Tibial artery (tissue), 4 donors: ENCODE data around the gene ZMAT1.

Experiments
- DNase-seq, 2 donors: peaks; one replicate each; pipeline ENCODE4 v3.0.0-alpha.2; 2019
- H3K27ac ChIP-seq, 2 donors: fragments of 200-600 bp; sonication (generic) in 1 of 2; 1 replicate in 1 of 2; 2 replicates in 1 of 2; pipeline ENCODE4 v1.5.1; 2018 to 2019; ENCODE audit warnings: mild to moderate bottlenecking in 1 of 2
- H3K27me3 ChIP-seq, 2 donors: fragments of 200-600 bp; sonication (generic) in 1 of 2; one replicate each; pipeline versions ENCODE4 v1.5.1 to v1.6.0; 2016 to 2019
- H3K36me3 ChIP-seq, 3 donors: fragments of 200-600 bp; sonication (generic) in 2 of 3; one replicate each; pipeline ENCODE4 v1.5.1; 2016 to 2019; ENCODE audit warnings: mild to moderate bottlenecking in 2 of 3
- H3K4me1 ChIP-seq, 4 donors: fragments of 200-600 bp; sonication (generic) in 2 of 4; 1 replicate in 3 of 4; 2 replicates in 1 of 4; pipeline ENCODE4 v1.5.1; 2016 to 2019
- H3K4me3 ChIP-seq, 2 donors: fragments of 200-600 bp; sonication (generic) in 1 of 2; 1 replicate in 1 of 2; 2 replicates in 1 of 2; pipeline ENCODE4 v1.5.1; 2018 to 2019; ENCODE audit warnings: mild to moderate bottlenecking in 2 of 2
- H3K9me3 ChIP-seq, 3 donors: fragments of 200-600 bp; sonication (generic) in 1 of 3; one replicate each; pipeline ENCODE4 v1.5.1; 2016 to 2019
- CTCF ChIP-seq, 2 experiments: fragments of 200-600 bp in 1 of 2; fragments of 450-650 bp in 1 of 2; IDR thresholded peaks; one replicate each; pipeline ENCODE4 v1.5.1; 2017 to 2019; ENCODE audit warnings: antibody characterized with exemption in 2 of 2, mild to moderate bottlenecking in 1 of 2, moderate library complexity in 1 of 2
- intact Hi-C: fragments of 100-400 bp; cut with DNase I; formaldehyde crosslinking; loops from one replicate; pipeline ENCODE4 v1.15.0; 2023; ENCODE audit warnings: low total_unique reads

Gene ZMAT1

GRCh38 chrX:101906136-101906796, 25.6 kb downstream of the ZMAT1 start:
- Histone ChIP-seq H3K36me3 (no peaks in the 10 kb centered on the region), H3K9me3 (peaks cover 0 to 30% (median 23%) of the 10 kb centered on the region in 3 donors), H3K4me3 (no peak overlapping the region), H3K4me1 (no peaks in the 10 kb centered on the region), H3K27me3 (no peaks in the 10 kb centered on the region), H3K27ac (no peak overlapping the region)
- intact Hi-C loops, result no loop called here
- no peak for DNase-seq
- TF ChIP-seq CTCF (IDR thresholded peaks at IDR 0.05), result no peak

GRCh38 chrX:101904996-101905395, 26.8 kb downstream of the ZMAT1 start:
- H3K4me3 ChIP-seq, result no peak overlapping the region
- no peak for TF ChIP-seq CTCF (IDR thresholded peaks at IDR 0.05)
- H3K9me3 ChIP-seq, result peaks cover 0 to 18% (median 17%) of the 10 kb centered on the region in 3 donors
- H3K27ac ChIP-seq, result no peak overlapping the region
- intact Hi-C loops, result no loop called here
- no peaks in the 10 kb centered on the region for H3K4me1 ChIP-seq
- H3K27me3 ChIP-seq, result no peaks in the 10 kb centered on the region
- H3K36me3 ChIP-seq, result no peaks in the 10 kb centered on the region
- no peak for DNase-seq
